GM03348 (cell line): ENCODE data around the gene ARHGAP19.

ENCODE experiments used
- DNase-seq: peaks from one replicate; pipeline ENCODE4 v3.0.0; 2012; ENCODE audit warnings: low spot score

Gene ARHGAP19, protein sequence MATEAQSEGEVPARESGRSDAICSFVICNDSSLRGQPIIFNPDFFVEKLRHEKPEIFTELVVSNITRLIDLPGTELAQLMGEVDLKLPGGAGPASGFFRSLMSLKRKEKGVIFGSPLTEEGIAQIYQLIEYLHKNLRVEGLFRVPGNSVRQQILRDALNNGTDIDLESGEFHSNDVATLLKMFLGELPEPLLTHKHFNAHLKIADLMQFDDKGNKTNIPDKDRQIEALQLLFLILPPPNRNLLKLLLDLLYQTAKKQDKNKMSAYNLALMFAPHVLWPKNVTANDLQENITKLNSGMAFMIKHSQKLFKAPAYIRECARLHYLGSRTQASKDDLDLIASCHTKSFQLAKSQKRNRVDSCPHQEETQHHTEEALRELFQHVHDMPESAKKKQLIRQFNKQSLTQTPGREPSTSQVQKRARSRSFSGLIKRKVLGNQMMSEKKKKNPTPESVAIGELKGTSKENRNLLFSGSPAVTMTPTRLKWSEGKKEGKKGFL

DNA sequence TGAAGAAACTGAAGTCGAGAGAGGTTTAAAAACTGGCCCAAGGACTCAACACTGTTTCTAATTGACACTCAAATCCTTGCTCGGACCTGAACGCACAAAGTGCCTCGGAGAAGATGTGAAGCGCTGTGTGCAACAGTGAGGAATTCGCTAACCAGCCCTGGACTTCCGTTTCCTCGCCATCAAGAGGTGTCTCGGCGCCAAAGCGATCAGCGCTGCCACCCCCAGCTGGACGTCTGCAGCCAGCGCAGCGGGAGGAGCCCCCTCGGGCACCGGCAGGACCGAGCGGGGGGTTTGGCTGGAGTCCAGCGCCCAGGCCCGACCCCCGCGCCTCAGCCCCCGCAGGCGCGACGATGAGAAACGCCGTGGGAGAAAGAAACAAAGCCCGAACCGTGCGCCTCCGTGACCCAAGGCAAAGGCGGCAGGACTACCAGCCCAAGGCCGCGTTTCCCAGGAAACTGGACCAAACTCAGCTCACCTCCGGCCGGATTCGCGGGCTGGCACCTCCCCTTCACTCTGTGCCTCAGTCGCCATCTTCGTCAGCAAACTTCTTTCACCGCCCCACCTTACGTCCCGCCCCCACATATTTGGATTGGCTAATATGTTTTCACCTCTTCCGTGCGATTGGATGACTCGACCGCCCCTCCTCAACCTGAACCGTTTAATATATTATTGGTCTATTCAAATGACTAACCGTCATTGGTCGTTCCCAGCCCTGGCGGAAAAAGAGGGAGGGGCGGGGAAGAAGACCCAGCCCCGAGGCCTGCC lies at the start of gene ARHGAP19:
TSS of gene ARHGAP19 (minus strand) at position 541 of the 765 bp plus-strand sequence. CDS start at position 531, 10 bp downstream.
- DNase-seq = peak; percentile 97

DNA sequence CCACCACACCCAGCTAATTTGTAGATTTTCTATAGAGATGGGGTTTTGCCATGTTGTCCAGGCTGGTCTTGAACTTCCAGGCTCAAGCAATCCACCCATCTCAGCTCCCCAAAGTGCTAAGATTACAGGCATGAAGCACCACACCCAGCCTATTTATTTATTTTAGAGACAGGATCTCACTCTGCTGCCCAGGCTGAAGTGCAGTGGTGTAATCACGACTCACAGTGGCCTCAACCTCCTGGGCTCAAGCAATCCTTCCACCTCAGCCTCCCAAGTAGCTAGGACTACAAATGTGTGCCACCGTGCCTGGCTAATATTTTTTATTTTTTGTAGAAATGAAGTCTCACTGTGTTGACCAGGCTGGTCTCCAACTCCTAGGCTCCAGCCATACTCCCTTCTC lies 49.0 kb upstream of the ARHGAP19 start:
- DNase-seq = no peak

DNA sequence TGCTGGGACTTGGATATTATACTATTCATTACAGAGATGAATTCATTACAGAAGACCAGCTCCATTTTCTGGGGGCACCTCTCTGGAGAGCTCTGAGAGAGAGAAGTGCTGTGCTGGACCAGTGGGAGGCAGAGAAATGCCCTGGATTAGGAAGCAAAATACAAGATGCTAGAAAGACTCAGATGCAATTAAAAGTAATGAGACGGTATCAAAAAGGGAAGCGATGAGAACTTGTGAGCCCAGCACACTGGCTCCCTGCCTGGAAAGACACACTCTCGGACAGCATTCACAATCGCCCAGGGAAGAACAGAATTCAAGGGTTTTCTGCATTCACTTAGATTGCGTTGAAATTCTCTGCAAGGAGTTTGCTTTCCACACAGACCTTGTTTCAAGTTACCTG lies 45.6 kb upstream of the ARHGAP19 start:
- no peak for DNase-seq

DNA sequence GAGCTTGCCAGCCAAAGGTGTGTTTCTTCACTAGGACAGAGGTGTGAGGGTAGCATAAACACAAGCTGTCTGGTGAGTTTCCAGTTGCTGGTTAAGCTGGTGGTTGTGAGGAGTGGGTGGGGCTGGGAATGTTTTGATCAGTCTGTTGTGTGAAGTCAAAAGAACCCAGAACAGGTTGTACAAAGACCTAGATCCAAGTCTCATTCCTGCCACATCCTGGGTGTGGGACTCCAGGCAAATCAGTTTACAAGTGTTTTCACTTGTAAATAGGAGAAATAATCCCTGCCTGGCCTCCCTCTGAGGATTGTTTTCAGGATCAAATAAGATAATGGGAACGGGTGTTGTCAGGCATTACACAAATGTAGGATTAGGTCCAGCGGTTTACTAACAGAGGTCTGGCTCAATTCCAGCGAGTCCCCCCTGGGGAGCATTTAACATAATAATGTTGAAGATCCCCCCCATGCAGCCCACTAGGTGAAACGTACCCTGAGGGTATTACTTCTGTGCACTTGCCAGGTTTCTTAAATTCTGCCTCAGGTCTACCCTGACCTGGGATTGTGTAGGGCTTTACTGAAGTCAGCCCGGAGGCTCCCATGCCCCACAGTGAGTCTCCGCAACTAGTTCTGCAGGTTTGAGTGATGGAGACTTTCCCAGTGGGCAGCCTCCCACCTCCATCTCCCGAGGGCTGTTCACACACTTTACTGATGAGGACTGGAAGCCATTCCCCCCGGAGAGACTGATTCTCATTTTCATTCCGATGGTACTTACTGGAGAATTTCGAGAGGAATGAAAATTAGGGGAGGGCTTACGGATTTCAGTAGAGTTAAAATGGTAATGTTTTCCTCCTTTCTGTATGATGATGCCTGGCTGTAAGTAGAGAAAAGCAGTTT lies 44.8 kb upstream of the ARHGAP19 start:
- no peak for DNase-seq

DNA sequence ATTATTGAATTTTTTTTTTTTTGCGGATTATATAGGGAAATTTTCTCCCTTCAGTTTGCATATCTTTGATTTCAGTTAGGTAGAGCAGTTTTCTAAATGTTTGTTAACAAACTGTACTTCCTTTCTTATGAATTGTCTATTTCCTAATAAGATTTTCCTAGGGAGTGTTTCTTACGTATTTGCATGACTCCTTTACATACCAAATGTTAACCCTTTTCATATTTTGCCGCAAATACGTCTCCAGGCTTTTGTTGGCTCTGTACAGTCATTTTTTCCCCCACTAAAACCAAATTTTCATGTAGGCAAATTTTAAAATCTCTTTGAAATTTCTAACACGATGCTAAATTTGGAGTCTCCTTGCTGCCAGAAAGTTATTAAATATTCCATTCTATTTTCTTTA lies 44.0 kb upstream of the ARHGAP19 start:
- DNase-seq = no peak

DNA sequence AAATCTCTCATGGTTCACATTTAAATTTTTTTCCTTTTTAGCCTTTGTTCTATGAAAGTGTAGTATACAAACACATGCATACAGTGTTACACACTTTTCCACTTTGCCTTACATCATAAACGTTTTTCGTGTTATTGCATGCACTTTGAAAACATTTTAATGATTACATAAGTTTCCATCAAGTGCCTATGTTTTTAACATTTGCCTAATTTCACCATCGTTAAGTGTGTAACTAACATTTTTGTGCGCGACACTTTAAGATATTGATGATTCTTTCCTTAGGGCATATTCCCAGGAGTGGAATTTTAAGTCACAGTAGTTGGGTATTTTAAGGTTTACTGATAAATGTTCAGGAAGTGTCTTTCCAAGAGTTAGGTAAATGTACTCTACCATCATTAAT lies 43.6 kb upstream of the ARHGAP19 start:
- DNase-seq = no peak

DNA sequence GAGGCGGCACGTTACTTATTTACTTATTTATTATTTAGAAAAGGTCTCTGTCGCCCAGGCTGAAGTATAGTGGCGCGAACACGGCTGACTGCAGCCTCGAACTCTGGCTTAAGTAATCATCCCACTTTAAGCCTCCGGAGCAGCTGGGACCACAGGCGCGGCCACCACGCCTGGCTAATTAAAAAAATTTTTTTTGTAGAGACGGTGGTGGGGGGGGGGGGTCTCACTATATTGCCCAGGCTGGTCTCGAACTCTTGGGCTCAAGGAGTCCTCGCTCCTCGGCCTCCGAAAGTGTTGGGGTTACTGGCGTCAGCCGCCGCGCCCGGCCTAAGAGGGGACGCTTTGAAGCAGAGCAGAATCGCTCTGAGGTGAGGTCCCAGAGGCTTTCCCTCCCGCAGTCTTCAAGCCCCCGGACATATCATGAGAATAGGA lies 42.8 kb upstream of the ARHGAP19 start:
- no peak for DNase-seq

DNA sequence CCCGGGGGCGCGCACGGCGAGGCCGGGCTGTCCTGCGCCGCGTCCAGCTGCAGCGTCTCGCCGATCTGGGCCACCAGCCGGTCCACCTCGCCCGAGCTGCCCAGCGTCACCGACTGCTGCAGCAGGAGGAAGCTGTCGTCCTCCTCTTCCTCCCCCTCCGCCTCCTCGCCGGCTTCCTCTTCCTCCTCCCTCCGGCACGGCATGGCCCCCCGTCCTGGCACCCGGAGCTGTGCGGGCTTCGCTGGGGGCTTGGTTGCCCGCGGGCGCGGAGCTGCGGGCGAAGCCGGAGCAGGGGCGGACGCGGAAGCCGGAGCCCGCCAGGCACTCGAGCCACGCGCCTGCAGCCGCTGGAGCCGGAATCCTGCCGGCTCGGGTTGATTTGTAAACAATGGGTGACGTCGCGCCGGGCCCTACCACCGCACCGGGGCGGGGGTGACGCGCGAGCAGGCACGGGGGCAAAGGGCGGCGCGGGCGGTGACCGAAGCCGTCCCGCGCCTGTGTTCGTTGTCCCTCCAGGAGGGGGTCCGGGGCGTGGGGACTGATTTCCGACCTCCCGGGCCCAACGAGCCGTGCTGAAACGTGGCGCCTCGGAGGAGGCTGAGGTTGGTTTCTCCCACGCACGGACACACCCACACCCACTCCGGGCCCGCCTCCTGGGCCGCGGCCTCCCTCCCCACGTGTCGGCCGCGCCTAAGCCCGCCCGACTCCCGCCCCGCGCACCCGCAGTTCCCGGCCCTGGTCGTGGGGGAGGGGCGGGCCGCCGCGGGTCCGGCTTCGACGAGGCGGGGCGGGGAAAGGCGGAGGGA lies 42.1 kb upstream of the ARHGAP19 start, which contains the start of gene FRAT2:
TSS of gene FRAT2 (minus strand) at position 360 of the 806 bp plus-strand sequence. CDS start at position 203, 157 bp downstream.
- peak; percentile 99 for DNase-seq

DNA sequence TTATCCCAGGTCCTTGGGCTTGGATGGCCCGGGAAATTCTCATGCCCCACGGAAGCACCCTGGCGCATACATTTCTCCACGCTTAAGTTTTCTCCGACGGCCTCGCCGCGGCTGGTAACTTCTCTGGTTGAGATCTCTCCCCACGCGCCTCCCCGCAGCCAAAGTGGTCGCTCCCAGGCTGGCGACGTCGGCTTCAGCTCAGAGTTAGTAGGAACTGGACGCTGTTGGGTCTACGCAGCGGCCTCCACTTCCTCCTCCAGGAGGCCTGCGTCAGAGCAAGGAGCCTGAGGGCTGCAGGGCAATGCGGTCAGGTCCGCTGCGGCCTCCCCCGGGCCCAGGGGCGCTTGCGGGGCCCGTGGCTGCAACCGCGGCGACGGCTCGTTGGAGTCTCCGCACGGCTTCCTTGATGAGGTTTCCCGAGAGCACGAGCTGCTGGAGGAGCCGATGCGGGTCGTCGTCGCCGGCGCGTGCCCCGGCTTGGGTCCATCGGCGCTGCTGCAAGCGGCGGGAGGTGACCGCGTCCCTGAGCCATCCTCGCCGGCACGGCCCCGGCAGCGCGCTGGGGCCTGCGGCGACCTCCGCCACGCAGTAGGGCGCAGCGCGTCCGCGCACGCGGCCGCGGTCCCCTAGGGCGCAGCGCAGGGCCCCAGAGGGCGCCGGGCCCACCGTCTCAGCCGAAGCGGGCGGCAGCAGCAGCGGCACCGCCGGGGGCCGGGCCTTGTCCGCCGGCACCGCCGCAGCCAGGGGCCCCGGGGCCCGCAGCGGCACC lies 41.3 kb upstream of the ARHGAP19 start:
- DNase-seq = peak; percentile 53

DNA sequence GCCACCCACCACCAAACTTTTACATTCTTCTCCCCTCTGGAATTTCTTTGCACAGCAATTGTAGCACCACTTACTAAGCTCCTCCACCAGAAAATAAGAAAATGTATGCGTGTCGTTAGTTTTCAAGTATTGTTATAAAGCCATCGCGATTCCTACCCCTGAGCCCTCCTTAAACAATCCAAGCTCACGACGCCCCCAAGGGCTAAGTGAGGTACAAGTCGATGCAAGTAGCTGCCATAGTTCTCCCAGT lies 40.8 kb upstream of the ARHGAP19 start:
- no peak for DNase-seq

DNA sequence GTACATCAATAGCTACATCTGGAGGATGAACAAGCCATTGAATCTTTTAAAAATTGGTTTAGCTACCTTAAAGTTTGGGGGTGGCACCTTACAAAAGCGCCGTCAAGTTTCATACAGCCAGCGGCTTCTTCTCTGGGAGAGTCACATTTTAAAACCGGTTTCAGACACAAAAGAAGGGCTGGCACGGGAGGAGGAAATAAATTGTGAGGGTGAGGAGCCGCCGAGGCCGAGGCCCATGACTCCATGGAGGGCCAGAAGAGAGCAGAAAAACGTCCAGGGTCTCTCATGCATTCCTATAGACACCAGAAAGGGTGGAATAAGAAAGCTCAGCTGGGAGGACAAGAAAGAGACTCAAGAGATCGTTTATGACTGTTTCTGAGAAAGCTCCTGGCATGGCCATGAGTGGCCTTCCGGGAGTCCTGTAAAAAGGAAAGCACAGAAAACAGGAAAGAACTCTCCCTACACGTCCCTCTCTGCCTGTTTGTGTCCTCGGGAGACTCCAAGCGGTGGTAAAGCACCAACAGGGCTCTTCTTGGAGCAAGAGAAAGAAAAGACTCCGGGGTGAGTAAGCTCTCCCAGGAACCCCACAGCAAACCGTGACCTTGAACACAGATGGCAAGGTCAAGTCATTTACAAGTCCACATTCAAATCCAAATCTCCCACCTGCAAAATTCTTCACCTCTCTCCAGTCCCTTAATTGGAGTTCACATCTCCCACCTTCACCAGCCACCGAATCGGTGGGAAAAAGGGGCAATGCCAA lies 40.3 kb upstream of the ARHGAP19 start:
- peak; percentile 84 for DNase-seq

DNA sequence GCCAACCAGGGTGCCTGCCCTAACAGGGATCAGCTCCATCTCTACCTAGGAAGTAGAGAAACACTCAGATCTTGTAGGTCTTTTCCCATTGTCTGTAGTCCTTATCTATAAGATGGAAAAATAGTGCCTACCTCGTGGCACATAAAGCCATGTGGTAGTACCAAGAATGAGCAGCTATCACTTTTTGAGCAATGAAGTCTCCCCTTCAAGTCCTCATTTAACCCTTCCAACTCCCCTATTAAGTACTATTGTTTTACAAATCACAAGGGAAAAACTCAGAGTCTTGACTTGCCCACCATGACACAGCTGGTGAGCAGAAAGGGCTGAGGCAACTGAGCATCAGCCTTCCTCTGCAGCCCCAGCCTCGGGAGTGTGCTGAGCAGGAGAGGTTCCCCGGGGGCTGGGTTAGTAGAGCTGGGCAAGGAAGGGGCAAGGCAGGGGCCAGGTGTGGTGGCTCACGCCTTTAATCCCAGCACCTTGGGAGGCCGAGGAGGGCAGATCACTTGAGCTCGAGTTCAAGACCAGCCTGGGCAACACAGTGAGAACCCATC lies 38.8 kb upstream of the ARHGAP19 start:
- DNase-seq = no peak

DNA sequence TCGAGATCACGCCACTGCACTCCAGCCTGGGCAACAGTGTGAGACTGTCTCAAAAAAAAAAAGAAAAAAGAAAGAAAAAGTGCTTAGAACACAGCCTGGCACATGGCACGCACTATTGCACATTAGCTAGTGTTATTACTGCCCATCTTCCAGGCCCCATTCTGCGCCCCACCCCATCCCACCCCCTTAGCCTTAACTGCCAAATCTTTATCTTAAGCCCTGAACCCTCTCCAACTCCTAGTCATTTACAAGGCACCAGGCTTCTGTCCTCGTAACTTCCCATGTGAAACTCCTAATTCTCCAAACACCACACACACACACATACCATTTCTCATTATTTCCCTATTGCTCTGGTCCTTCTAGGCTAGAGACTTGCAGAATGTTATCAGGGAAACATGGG lies 37.3 kb upstream of the ARHGAP19 start:
- DNase-seq = no peak

DNA sequence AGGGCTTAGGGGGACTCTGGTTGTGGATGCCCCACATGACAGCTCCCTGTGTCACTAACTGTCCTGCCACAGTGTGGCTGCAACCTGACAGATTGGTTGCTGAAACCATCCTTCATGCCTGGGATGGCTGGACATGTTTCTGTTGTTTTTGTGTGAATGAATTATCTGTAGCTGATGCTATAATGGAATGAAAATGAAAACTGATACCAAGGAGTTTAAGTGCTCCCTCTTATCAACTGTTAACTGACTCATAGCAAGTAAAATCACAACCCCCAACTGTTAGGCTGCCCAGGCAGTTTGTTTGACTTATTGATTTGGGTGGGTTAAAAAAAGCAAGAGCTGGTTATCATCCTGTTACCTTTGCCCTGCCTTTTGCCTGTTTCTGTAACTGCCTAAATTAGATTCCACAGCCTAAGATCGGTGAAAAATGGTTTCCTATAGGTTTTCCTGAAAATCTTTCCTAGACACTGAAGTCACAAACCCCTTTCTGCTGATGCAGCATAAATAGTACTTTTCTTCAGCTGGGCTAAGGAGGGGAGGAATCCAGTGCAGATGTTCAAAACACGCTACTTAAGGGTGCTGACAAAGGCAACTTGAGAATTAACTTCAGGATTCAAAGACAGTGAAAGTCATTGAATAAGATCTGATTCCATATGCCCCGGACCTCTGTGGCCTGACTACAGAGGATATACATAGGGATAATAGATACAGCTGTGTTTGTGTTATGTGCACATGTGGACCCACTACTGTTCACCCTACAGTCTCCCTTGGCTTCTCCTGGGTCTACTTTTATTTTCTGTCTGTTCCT lies 36.4 kb upstream of the ARHGAP19 start:
- DNase-seq = no peak

DNA sequence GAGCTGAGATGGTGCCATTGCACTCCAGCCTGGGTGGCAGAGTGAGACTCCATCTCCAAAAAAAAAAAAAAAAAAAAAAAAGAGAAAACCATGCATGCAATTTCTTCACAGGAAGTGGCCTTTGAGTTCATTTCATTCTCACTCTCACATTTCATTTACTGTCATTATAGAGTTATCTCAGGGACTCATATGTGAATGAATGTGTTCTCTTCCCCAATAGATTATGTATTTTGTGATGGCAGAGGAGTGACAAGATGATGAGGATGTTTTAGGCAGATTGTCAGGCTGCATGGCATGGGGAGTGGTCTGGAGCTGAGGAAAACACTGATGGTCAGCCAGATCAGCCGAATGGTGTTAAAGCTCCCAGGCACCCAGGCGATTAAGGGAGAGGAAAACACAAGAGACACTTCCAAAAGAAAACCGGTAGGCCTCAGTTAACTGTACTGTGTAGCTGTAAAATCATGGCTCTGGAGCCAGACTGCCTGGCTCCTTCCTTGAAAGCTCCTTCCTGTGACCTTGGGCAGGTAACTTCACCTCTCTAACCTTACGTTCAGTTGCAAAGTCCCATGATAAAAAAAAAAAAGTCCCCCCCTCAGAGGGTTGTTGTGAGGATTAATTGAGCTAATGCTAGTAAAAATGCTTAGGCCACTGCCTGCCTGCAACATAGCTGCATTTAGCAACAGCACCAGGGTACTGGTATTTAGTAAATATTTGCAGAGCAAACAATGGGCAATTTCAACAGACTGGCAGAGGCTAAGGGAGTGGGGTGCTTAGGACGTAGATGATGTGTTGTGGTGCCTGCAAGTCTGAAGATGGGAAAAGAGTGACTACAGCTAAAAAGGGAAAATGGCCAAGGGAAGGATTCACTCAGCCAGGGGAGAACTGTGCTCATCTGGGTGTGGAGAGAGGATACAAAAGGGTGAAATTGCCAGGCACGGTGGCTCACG lies 35.2 kb upstream of the ARHGAP19 start:
- no peak for DNase-seq

DNA sequence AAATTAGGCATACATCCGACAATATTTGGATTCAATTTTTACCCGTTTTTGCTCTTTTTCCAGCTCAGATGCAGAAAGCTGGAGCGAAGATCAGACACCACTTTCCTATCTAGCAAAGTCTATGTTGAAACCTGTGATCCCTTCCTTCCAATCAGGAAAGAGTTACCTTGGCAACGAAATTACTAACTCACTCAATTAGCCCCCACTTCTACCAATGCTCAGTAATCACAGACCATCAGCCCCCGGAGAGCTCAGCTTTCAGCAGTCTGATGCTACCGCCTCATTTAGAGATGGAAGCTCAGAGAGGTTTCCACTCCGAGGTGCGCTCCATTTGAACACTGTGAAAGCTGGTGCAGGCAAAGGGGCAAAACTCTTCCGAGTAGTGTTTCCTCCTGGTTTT lies 33.3 kb upstream of the ARHGAP19 start:
- no peak for DNase-seq

DNA sequence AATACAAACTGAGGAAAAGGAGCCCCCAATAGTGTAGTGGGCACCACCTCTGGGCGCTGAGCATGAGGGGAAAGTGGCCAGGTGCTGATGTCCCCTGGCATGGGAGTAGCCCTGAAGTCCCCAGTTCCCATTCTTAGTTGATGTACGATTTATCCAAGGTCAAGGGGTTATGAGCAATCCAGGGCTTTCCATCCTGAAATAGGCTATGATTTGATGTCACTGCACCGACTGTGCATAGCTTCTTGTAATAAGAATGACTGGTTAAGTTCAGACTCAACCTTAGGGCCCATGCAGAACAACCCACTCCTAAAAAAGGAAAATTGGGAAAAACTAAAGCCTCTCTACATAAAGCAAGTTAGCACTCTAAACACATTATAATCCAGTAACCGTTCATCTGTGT lies 31.1 kb upstream of the ARHGAP19 start:
- DNase-seq = no peak

DNA sequence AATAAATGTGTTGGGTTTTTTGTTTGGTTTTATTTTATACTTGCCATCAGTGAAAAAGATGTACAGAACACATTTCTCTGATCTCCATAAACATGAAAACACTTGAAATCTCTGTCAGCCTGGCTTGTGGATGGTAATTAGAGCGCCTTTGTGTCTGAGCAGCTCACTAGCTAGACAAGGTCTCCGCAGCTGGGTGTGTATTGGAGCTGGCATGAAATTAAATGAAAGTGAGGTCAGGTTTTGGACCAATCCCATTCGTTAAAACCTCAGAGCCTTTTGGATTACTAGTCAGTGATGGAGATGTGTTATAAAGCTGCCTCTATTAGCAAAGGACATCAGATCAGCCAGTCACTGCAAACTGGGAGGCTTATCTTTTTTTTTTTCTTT lies 29.4 kb upstream of the ARHGAP19 start:
- no peak for DNase-seq
